Endothelial cell (in vitro differentiated cells): ENCODE measurements around the gene TPD52L1. TPM values are rescaled to one million over a fixed set of nuclear protein-coding genes. Genes with fewer than 3 reads are reported as not detected.
A peak's percentile ranks its signal among the peaks of the same experiment; 100 is the strongest.

Experiments
- DNase-seq: peaks from one replicate; pipeline ENCODE4 v3.0.0; 2021; ENCODE audit warnings: low spot score
- H3K27ac Mint-ChIP-seq: one replicate; pipeline ENCODE4 v1.8.0; 2021; ENCODE audit warnings: mixed read lengths, inconsistent platforms; ENCODE audit not compliant: unreplicated experiment
- H3K27me3 Mint-ChIP-seq: one replicate; pipeline ENCODE4 v1.8.0; 2021; ENCODE audit warnings: mild to moderate bottlenecking, moderate library complexity, mixed read lengths, inconsistent platforms; ENCODE audit not compliant: unreplicated experiment
- H3K36me3 Mint-ChIP-seq: one replicate; pipeline ENCODE4 v1.8.0; 2021; ENCODE audit warnings: mild to moderate bottlenecking, low read depth, mixed read lengths, inconsistent platforms; ENCODE audit not compliant: unreplicated experiment
- H3K4me1 Mint-ChIP-seq: one replicate; pipeline ENCODE4 v1.8.0; 2021; ENCODE audit warnings: mild to moderate bottlenecking, mixed read lengths, inconsistent platforms; ENCODE audit not compliant: unreplicated experiment
- H3K4me3 Mint-ChIP-seq: one replicate; pipeline ENCODE4 v1.8.0; 2021; ENCODE audit warnings: mild to moderate bottlenecking, mixed read lengths, inconsistent platforms; ENCODE audit not compliant: unreplicated experiment
- H3K9me3 Mint-ChIP-seq: one replicate; pipeline ENCODE4 v1.8.0; 2021; ENCODE audit warnings: mixed read lengths, inconsistent platforms; ENCODE audit not compliant: unreplicated experiment
- CTCF ChIP-seq: fragments of 200-600 bp; sonication (generic); IDR thresholded peaks from one replicate; pipeline ENCODE4 v1.5.0; 2021; ENCODE audit warnings: antibody characterized with exemption; ENCODE audit not compliant: unreplicated experiment
- total RNA-seq: library from RNA; stranded (reverse); fragmentation: NEBNext Ultra II Directional; extraction: Animal tissue kit (Norgen Biotek cat#: 25700); gene quantifications from one replicate; pipeline ENCODE4 v1.2.1, GENCODE V29; 2021; ENCODE audit not compliant: unreplicated experiment

Gene TPD52L1
- total RNA-seq, 1 donor from 2014 or later = 118 TPM

- H3K9me3 Mint-ChIP-seq = no peaks in the 10 kb centered on the region
- DNase-seq = no peak
- TF ChIP-seq CTCF = no peak
- H3K27ac Mint-ChIP-seq = peak overlapping the region; percentile 14
- no peaks in the 10 kb centered on the region for H3K27me3 Mint-ChIP-seq
- H3K36me3 Mint-ChIP-seq = no peaks in the 10 kb centered on the region
- H3K4me1 Mint-ChIP-seq = peaks cover 12% of the 10 kb centered on the region
- no peak overlapping the region for H3K4me3 Mint-ChIP-seq
Measured at GRCh38 chr6:125182237-125183008, 28.9 kb downstream of the TPD52L1 start.

GRCh38 chr6:125183391-125183790, 29.8 kb downstream of the TPD52L1 start:
- no peak overlapping the region for H3K27ac Mint-ChIP-seq
- no peak for DNase-seq
- H3K4me1 Mint-ChIP-seq = peaks cover 12% of the 10 kb centered on the region
- no peak for TF ChIP-seq CTCF
- no peaks in the 10 kb centered on the region for H3K27me3 Mint-ChIP-seq
- no peaks in the 10 kb centered on the region for H3K36me3 Mint-ChIP-seq
- H3K4me3 Mint-ChIP-seq = no peak overlapping the region
- no peaks in the 10 kb centered on the region for H3K9me3 Mint-ChIP-seq

- no peak for TF ChIP-seq CTCF
- Mint-ChIP-seq H3K27ac (no peak overlapping the region), H3K4me3 (no peak overlapping the region), H3K27me3 (no peaks in the 10 kb centered on the region), H3K9me3 (no peaks in the 10 kb centered on the region), H3K4me1 (peaks cover 14% of the 10 kb centered on the region), H3K36me3 (no peaks in the 10 kb centered on the region)
- no peak for DNase-seq
Measured at GRCh38 chr6:125188037-125188436, 34.5 kb downstream of the TPD52L1 start.

- Mint-ChIP-seq H3K36me3 (no peaks in the 10 kb centered on the region), H3K27ac (no peak overlapping the region), H3K4me3 (no peak overlapping the region), H3K4me1 (peaks cover 14% of the 10 kb centered on the region), H3K27me3 (no peaks in the 10 kb centered on the region), H3K9me3 (no peaks in the 10 kb centered on the region)
- DNase-seq = no peak
- no peak for TF ChIP-seq CTCF
Measured at GRCh38 chr6:125188594-125189203, 35.1 kb downstream of the TPD52L1 start.

GRCh38 chr6:125189494-125189893, 35.9 kb downstream of the TPD52L1 start:
- DNase-seq = no peak
- no peaks in the 10 kb centered on the region for H3K36me3 Mint-ChIP-seq
- H3K4me1 Mint-ChIP-seq = peaks cover 14% of the 10 kb centered on the region
- H3K27ac Mint-ChIP-seq = no peak overlapping the region
- no peaks in the 10 kb centered on the region for H3K9me3 Mint-ChIP-seq
- no peak for TF ChIP-seq CTCF
- no peak overlapping the region for H3K4me3 Mint-ChIP-seq
- no peaks in the 10 kb centered on the region for H3K27me3 Mint-ChIP-seq
